ENCODE data around the gene XPNPEP1.

XPNPEP1 gene

DNA sequence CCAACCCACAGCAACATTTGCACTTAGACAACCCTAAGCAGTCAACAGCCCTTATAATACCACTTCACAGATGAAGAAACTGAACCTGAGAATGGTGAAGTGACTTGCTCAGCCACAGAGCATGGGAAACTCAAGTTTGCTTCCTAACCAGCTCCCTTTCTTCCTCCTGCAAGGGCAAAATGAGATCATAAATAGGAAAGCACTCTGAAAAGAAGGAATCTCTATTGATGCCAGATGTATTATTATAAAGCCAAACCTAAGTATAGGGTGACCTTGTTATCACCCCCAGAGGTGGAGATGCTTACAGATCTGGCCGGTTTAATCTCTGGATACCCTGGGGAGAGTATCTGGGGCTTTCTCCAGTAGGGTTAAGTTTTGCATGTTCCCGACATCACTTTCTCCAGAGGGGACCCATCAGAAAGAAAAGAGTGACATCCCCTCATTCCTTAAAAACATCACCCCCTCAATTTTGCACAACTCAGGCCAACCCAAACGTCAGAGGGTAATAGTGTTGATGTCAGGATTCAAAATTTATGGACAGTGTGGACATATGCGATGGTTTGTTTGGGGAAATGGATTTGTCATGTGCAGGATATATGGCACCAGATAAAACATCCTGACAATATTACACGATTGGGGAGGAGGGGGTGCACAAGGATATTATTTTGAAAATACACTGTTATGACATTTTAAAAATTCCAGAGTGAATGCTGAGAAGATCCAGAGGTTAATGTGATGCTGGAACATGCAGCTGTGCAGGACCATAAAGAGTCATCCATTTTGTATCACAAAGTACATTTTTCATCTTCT lies 24.0 kb upstream of the XPNPEP1 start:
- DNase-seq = no peak

DNA sequence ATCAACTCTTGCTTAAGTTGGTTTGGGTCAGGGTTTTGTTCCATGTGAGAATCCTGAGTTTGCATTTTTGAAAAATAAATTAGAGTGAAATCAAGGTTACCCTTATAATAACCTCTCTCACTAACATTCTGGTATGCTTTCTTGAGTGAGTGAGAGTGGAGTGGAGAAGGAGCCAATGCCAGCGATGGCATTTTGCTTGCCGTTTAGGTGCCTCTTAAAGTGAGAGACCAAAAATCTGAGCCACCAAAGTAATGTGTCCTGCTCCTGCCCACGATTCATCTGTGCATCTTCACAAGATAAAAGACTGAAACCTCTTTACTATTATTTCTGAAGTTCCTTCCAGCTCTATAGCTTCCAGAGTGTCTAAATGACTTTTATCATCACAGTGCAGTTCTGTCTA lies 23.4 kb upstream of the XPNPEP1 start:
- DNase-seq = no peak

DNA sequence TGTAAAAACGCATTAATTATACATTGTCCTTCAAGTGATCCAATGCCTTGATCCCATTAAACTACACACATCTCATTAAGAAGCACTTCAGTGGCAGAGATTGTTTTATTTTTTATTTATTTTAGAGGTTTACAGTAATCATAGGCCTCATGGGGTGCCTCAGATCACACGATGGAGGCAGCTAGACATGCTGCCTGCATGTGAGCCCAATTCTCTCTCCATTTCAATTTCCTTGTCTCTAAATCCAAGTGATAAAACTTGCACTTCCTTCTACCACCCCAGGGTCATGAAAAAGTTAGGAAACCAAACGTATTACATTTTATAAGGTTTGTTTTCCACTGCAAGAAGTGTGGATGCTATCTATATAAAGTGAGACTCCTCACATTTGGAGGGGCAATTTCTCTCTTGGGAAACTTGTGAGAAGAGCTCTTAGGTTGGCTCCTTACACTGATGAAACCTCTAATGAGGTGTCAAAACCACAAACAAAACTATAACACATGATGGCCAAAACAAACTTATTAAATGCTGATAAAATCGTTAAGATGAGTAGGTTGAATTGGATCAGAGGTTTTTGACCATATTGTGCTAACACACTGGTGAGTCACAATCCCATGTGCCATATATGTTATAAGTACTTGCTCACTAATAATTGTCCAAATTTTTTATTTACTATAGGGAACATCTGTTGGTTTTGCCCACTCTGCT lies 22.3 kb upstream of the XPNPEP1 start:
- no peak for DNase-seq

DNA sequence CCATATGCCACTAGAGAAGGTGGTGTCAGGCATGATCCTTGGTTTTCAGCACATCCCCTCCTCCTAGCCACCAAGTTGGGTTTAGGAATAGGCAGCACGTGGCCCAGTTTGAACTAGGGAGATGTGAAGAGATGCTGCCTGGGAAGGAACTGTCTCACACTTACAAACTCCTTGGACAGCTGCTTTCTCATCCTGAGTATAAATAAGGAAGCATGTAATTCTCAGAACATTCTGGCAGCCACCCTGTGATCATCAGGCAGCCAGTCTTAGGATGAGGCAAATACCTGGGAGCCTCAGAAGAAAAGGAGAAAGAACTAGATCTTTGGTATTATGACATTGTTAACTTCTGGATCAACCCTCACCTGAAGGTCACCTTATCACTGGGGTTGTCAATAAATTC lies 21.3 kb upstream of the XPNPEP1 start:
- no peak for DNase-seq

DNA sequence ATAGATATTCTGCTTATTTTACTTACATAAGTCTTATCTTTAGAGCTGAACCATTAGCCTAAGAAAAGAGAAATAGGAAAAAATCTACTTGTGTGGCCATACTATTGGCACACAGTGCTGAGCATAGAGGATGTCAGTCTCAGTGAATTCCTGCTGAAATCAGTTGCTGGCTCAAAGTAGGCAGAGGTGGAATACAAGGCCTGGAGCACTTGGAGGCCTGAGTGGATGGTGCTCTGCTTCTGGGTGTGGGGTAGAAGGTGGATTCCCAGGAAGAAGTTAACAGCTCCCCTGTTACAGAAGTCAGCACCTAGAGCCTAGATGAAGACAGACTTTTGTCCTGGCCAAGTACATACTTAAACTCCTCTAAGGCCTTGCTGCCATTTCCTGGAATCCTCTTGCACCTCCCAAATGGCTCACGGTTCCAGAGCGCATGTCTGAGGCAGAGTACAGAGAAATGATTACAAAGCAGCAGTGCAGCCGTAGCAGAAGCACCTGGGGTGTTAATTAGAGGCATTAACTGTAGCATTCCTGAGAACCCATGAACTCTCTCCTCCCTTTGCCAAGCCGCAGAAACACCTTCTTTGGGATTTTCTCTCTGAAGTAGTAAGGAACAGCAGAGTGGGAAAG lies 18.0 kb upstream of the XPNPEP1 start:
- DNase-seq = no peak

DNA sequence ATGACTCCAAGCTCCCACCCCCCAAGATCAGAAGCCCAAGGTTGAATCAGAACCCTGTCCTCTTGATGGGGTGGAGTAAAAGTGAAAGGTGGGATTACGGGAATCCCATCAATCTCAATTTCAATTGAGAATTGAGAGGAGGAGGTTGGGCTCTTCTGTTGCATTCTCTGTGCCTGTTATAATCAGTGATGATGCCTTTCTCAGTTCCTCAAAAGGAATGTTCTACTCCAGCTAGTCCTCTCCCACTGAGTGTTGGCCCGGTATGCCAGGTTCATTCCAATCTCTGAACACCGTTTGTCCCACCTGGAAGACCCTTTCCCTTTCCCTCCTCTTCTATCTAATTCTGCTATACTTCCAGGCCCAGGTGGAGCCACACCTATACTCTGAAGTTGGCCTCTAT lies 17.2 kb upstream of the XPNPEP1 start:
- no peak for DNase-seq

DNA sequence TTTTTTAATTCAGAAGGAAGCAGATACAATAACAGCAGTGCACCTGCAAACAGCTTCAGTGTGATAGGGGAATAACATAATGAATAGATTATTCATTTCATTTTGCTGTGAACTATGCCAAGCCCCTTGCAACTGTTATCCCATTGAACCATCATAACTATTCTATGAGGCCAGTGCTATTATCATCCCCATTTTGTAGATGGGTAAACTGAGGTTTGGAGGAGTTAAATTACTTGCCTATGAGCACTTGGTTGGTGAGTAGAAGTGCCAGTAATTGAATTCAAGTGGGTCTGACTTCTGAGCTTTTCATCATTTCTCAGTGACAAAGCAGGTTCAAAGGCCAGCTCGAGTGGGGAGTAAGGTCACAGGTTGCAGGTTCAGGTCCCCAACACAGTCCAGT lies 16.8 kb upstream of the XPNPEP1 start:
- no peak for DNase-seq

DNA sequence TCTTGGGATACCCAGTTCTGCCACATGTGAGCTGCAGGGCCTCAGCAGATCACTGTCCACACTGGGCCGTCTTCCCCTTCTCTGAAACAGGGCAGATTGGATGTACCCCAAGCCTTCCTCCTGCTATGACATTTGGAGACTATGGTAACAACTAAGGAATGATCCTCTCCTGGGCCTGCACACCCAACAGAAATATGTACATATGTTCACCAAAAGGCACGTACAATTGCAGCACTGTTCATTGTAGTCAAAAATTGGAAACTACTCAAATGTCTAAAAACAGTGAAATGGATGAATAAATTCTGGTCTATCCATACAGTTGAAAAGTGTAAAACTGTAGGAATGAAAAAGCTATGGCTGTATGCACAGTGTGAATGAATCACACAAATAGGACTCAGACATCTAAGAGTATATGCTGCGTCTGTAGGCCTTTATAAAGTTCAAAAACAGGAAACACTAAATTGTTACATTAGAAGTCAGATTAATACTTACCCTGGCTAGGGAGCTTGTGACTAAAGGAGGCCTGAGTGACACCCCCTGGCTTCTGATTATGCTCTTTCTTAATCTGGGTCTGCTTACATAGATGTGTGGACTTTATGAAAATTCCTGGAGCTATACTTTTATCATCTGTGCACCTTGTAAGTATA lies 16.1 kb upstream of the XPNPEP1 start:
- DNase-seq = no peak

DNA sequence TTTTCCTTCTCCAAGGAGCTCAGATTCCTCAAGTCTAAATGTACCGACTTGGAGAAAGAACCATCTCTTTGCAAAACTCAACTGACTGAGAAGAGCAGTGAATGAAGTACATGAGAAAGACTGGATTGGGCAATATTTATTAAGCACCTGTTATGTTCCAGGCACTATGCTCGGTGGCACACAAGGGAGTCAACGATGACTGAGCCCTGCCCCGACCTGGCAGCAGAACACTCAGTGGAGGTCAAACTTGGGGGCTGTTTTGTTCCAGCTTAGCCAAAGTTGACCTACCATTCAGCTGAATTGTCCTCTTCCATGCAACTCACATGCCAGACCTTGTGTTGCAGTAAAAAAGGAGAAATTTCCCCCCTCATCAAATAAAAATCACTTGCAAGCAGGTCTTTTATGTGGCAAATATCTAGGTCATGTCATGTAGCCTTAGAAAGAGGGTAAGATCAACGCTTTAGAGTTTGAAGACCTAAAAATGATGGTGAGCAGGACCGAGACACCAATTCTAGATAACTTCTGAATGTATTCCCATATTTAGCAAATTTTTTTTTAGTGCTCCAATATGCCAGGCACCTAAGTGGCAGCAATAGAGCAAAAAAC lies 14.3 kb upstream of the XPNPEP1 start:
- DNase-seq = no peak

DNA sequence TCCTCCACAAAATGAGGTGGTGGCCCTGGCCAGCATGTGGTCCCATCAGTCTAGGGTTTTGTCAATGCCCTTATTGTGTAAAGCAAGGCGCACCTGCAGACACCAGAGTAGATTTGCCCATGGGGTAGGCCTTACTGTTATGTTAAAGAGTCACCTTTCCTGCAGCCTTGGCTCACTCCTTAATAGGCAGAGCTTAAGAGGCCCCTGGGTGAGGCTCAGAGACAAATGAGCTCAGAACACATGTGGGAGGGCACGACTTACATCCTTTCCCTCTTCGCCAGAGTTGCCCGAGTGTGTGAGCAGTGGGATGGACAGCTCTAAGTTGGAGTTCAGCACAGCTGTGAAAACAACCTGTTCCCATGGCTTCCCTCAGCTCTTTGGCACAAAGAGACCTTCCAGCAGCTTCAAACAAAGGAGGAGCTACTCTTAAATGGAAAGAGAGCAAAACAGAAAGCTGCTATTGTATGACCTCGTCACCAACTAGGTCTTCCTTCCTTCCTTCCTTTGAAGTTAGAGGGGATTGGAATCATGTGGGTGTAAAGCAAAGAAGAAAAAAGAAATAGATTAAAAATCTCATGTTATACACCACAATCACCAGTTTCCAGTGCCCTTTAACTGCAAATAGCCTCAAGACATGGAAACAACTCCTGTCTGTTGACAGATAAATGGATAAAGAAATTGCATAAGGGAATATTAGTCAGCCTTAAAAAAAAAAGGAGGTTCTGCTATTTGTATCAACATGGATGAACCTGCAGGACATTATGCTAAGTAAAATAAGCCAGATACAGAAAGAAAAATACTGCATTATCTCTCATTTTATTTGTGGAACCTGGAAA lies 11.9 kb upstream of the XPNPEP1 start:
- DNase-seq = no peak

DNA sequence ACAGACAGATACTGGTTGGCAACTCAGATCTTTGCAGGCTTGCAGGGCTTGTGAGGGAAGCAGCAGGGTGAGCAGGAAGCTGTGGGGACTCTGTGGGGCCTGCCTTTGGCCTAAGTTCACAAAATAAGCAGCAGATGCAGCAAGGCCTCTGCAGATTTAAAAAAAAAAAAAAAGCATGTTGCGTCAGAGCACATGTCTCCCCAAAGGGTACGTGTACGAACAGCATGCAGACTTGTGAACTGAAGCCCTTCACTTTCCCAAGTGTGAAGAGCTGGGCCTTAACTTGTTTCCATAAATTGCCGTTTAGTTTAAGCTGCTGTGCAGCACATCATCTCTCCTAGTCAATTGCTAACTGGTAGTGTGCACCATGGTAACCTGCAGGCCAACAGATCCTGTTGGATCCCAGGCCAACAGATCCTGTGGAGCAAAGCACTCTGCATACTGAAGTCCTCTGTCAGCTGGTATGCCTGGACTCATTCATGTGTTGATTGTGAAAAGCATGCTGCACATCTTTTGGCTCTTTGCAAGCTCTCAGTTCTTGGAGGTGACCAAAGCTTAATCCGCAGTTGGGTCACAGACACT lies 10.8 kb upstream of the XPNPEP1 start:
- DNase-seq = no peak

DNA sequence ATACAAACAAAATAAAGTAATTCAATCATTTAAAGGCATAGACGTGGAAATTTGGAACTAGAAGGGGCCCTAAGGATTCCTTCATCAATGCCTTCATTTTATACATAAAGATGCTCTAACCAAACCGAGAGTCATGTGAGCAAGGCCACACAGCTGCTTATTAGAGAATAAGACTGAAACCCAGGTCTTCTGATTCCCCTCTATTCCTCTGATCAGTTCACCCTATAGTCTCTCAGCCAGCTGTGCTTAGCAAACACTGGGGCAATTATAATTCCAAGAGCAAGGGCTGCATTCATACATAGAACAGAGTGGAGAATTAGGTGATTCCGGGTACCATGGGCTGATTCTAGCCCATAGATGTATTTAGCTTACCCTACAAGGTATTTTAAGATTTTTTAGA lies 9.7 kb upstream of the XPNPEP1 start:
- no peak for DNase-seq

DNA sequence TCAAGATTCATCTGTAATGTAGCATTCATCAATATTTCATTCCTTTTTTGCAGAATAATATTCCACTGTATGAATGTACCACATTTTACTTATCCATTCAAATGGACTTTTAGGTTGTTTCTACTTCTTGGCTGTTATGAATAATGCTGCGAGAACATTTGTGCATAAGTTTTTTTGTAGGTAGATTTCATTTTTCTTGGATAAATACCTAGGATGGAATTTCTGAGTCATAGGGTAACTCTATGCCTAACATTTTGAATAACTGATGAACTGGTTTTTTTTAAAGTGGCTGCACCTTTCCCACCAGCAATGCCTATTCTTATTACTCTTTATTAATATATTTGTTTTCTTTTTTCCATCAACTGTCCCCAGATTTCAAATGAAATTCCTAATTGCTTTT lies 9.1 kb upstream of the XPNPEP1 start:
- DNase-seq = no peak

DNA sequence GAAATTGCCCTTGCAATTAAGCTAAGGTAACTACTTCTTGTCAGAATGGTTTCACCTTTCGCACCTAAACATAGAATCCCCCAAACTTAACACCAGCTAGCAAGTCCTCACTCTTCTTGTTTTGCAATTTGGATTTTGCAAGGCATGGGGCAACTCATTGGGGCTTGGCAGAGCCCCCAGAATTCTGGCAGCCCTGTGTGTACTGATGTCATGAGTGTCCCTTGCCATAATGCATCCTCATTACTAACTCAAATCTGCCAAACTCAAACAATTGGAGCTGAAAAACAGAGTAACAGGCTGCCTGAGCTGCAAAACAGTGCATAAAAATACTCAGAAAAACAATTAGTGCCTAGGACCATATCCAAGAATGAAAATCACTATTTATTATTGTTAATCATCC lies 7.9 kb upstream of the XPNPEP1 start:
- DNase-seq = no peak

DNA sequence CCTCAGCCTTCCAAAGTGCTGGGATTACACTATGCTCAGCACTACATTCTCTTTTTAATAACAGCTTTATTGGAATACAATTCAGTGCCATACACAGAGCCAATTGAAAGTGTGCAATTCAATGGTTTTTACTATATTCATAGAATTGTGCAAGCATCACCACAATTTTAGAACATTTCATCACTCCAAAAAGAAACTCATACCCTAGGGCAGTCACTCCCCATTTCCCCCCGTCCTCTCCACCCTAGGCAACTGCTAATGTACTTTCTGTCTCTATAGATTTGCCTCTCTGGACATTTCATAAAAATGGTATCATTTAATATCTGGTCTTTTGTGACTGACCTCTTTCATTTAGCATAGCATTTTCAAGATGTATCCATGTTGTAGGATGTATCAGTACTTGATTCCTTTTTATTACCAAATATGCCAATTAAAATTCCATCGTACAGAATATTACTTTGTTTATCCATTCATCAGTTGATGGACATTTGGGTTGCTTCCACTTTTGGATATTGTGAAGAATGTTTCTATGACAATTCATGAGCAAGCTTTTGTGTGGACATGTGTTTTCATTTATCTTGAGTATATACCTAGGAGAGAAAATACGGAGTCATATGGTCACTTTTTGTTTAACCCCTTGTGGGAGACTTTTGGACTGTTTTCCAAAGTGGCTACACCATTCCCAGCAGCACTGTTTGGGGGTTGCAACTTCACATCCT lies 6.3 kb upstream of the XPNPEP1 start:
- no peak for DNase-seq

DNA sequence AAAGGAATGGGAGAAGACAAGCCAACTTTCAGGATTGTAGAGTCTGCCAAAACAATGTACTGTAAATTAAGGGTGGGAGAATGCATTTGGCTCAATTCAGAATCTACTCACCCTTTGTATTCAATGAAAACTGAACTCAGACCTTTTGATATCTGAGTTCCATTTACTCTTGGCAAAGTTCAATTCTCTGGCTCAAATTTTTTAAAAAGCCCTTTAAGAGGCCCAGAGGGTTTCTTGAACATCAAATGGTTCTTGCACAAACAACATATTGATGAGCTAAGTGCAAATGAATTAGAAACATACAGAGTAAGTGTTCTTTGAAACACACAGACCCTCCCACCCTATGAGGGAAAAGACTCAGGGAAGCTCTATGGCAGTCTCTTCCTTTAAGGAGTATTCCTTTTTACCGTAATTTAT lies 5.2 kb upstream of the XPNPEP1 start:
- no peak for DNase-seq

DNA sequence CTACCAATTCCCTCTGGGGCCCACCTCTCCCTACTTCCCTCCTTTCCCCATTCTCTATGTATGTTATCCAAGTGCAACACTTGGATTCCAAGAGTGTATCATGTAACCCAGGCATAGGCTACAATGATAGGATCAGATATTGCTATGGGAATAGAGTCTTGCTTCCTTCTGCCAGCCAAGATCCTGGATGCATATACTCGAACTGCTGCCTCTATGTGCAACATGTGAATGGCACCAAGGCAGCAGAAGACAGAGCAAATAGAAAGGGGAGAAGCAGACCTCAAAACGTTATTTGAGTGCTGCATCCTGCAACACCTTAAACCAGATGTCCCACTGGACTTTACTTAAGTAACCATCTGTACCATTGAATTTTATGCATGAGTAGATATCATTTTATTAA lies 3.5 kb upstream of the XPNPEP1 start:
- DNase-seq = no peak

DNA sequence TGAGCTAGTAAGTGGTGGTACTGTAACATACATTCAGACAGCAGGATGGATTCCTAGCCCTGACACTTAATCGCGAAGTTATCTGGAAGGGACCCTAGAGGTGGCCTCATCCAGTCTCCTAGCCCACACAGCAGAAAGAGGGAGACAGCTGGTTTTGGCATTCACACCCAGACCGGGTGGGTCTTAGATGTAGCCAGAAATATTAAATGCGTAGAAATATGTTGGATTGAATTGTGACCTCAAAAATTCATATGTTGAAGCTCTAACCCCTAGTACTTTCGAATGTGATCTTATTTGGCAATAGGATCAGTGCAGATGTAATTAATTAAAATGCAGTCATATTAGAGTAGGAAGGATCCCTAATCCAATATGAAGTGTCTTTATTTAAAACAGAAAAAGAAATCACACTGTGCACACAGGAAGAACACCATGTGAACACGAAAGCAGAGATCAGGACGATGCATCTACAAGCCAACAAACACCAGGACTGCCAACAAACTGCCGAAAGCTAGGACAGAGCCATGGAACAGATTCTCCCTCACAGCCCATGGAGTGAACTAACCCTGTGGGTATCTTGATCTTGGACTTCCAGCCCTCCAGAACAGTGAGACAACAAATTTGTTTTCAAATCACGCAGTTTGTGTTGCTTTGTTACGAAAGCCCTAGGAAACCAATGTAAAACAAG lies 2.9 kb upstream of the XPNPEP1 start:
- no peak for DNase-seq

DNA sequence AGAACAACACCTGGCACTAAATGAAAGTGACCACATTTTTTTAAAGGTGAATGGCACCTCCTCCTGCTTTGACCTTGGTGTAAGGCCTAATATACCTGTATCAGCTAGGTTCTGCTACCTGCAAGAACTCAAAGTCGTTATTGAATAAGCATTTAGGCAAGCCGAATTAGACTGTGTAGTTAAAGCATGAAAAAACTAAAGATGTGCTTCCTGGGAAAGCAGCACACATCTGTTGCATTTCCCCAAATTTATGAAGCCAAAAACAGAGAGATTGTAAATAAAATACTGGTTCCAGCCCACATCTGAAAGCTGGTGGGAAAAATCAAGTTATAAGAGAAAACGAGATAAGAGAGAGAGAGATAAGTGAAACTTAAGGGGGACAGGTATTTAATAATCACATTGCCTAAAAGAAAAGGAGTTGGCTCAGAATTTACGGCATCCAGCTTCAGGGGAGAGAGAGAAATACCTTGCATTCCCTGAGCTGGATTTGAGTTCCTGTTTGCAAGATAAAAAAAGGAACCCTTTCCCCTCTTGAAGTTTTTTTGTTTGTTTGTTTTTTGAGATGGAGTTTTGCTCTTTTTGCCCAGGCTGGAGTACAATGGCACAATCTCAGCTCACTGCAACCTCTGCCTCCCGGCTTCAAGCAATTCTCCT lies 1.8 kb upstream of the XPNPEP1 start:
- DNase-seq = no peak

DNA sequence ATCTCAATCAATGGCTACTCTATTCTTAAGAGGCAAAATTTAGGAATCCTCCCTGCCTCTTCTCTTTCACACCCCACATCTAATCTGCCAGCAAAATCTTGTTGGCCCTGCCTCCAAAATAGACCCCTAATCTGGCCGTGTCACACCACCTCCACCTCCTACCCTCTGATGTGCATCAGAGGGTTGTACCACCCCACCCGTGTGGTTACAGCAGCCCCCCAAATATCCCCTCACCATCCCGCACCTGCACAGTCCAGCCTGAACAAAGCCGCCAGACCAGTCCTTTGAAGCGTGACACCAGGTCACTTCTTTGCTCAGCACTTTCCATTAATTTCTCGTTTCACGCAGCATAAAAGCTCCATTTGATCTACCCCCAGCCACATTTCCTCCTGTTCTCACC lies 776 bp upstream of the XPNPEP1 start:
- DNase-seq = no peak
